ENCODE data around the gene MMP23B.
"Not testable (repeated sequence)": the region's sequence is repeated elsewhere in the genome, so short reads cannot be mapped to it uniquely, and the experiment has no call there.

MMP23B gene

DNA sequence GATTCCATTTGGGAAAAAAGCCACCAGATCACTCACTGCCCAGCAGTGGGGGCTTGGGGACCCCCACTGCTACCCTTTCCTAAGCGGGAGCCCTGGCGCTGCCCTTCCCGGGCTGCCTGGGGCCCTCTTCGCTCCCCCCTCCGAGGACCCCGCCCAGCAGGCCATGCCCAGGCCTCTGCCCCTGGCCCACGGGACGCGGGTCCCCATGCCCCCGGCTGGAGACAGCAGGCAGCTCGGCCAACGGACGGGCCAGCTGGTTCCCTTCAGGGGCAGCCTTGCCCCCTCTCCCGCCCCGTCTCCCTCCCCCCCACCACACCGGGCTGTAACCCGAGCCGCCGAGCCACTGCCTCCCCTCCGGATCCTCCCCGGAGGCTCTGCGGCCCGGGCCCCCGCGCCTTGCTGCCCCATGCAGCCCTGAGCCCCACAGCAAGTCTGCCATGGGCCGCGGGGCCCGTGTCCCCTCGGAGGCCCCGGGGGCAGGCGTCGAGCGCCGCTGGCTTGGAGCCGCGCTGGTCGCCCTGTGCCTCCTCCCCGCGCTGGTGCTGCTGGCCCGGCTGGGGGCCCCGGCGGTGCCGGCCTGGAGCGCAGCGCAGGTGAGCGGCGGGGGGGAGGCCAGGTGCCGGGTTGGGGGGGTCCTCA is at the start of gene MMP23B:
Gene MMP23B, plus strand, starts transcription at position 392 of the 639 bp plus-strand sequence. Its CDS starts 46 bp downstream, at position 438.
- in situ Hi-C loops (cut with MboI; ENCODE audit: low sequenced_read_pairs) = no loop called here

DNA sequence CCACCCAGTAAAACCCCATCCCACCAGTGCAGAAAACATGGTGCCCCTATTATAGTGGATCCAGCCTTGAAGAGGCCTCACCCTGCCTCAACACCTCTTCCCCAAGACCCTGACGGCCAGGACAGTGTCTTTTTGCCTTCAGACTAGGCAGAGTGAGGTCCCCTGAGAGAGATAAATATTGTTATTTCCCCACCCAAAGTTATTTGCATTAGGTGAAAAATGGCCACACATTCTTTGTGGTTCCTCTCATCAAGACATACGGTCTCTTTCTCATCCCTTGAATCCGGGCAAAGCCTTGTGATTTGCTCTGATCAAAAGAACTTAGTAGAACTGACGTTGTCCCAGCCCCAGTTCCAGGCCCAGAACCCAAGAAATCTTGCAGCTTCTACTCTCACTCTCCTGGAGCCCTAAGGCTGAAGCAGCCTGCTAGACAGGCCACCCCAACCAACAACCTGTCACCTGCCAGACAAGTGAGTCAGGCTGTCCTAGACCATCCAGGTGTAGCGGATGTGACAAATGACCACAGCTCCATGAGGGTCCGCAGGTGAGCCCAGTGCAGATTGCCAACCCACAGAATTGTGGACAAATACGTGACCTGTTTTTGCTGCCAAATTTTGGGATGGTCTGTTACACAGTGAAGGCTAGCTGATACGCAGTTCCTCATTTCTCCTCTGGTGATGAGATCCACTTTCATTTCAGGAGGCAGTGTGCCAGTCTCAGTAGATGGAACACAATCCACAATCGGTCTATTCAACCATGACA is 49.2 kb upstream of the MMP23B start:
- in situ Hi-C loops (cut with MboI; ENCODE audit: low sequenced_read_pairs) = no loop called here

DNA sequence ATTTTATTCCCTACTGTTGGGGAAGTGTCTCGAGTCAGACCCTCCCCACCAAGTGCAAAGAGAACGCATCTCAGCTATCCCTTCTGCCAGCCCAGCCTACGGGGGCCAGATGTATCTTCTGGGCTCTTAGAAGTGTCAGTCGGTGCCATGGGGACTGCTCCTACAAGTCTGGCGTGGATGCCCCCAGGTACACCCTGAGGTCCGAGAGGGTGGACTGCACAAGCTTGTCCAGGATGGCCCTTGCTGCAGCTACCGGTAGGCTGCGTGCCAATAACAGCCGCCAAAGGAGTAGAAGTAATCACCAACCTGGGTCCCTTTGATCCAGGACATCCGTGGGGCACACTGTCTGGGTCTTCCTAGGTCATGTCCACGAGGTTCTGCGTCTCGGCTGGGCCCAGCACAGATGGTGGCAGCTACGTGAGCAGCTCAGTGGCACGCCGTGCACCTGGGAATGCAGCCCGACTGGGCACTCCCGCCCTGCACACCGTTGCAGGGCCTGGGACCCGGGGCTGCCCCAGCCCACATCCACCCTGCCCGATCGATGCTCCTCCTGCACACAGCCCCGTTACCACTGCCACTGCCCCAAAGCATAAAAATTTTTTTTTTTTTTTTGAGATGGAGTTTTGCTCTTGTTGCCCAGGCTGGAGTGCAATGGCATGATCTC is 48.5 kb upstream of the MMP23B start:
- in situ Hi-C loops (cut with MboI; ENCODE audit: low sequenced_read_pairs) = no loop called here

DNA sequence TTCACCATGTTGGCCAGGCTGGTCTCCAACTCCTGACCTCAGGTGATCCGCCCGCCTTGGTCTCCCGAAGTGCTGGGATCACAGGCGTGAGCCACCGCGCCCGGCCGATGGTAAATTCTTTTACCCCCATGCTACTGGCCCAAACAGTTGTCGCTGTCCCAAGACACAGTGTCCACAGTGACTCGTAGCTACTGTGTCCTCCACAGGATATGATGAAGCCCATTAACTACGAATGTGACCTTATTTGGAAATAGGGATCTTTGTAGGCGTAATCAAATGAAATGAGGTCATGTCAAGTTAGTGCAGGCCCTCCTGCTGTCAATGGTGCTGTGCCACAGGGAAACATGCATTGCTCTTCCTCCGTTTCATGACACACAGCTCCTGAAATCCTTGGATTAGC is 40.5 kb upstream of the MMP23B start:
- in situ Hi-C loops (cut with MboI; ENCODE audit: low sequenced_read_pairs) = no loop called here

DNA sequence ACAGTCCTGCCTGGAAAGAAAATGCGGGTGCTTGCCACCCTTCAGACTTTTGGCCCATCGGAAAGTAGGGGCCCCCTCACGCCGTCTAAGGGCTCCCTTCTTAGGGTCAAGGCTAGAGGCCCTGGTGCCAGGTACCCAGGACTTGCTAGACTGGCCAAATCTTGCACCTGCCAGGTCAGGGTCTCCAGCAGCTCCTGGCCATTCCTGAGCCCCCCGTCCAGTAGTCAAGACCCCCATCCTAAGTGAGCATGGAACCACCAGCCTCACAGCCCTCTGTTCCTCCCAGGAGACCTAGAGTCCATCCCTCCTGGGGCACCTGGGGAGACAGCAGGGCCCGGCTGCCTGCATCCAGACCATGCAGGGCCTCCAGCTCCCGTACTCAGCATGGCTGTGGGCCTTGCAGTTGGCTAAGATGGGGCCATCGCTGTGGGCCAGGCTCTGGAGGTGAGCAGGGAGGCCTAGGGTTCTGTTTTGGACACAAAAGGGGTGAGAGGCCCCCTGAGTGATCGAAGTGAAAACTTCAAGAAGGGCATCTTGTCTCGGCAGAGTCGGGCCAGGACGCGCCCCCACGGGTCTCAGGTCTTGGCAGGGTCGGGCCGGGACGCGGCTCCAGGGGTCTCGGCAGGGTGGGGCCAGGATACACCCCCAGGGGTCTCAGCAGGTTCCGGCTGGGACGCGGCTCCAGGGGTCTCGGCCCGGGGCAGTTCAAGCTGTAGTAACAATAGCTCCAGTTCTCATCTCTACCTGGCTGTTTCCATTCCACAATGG is 38.0 kb upstream of the MMP23B start:
- in situ Hi-C loops (cut with MboI; ENCODE audit: low sequenced_read_pairs) = no loop called here

GRCh38 chr1:1594602-1595260 is 37.2 kb upstream of the MMP23B start:
- in situ Hi-C loops (cut with MboI; ENCODE audit: low sequenced_read_pairs) = no loop called here

GRCh38 chr1:1595341-1595740 is 36.6 kb upstream of the MMP23B start:
- in situ Hi-C loops (cut with MboI; ENCODE audit: low sequenced_read_pairs) = not testable (repeated sequence)

DNA sequence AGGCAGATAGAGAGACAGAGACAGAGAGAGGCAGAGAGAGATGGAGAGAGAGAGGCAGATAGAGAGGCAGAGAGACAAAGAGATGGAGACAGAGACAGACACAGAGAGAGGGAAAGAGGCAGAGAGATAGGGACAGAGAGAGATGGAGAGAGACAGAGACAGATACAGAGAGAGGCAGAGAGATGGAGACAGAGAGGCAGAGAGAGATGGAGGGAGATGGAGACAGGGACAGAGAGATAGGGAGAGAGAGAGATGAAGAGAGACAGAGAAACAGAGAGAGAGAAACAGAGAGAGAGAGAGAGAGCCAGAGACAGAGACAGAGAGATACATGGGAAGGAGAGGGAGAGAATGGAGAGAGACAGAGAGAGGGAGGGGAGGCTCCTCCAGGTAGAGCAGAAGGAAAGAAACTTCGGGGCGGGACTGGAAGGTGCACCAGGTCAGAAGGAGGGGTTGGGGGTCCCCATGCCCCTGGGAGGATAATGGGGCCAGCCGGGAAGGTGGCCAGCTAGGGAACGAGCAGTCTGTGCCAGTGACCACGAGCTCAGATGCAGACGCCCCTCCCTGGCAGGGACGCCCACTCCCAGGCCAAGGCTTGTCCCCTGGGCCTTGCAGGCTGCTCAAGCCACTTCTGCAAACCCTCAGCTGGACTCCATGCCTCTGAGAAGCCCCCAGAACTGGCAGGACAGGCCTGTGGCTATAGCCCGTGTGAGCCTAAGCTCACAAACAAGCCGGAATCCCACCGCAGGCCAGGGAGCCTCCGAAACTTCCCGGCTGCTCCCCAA is 35.3 kb upstream of the MMP23B start:
- in situ Hi-C loops (cut with MboI; ENCODE audit: low sequenced_read_pairs) = no loop called here

- in situ Hi-C loops (cut with MboI; ENCODE audit: low sequenced_read_pairs) = no loop called here
Measured at GRCh38 chr1:1597275-1597930, 34.6 kb upstream of the MMP23B start.

DNA sequence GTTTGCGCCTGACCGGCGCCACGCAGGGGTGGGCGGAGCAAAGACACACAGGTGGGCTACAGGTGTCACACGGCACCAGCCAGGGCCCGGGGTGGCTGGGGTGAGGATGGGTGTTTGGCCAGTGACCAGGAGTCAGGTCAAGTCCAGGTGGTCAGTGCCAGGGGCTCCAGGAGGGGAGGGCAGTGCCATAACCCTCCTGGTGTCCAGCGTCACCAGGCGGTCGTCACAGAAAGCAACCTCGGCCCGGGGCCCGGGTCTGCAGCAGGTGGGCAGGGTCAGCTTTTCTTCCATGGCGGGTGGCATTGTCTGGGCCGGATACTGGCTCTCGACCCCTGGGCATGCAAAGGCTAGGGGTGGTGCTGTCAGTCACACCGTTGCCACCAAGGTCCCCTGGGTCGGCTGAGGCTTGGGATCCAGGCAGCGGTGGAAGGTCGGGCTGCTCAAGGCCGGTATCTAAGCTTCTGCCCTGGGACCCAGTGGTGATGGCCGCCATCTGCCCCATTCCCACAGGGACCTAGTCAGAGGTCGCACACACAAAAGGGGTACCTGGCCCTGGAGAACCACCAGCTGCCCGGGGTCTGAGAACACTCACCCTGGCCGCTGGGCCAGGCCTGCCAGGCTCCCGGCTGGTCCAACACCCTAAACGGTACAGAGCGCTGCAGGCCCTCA is 33.8 kb upstream of the MMP23B start:
- in situ Hi-C loops (cut with MboI; ENCODE audit: low sequenced_read_pairs) = no loop called here

DNA sequence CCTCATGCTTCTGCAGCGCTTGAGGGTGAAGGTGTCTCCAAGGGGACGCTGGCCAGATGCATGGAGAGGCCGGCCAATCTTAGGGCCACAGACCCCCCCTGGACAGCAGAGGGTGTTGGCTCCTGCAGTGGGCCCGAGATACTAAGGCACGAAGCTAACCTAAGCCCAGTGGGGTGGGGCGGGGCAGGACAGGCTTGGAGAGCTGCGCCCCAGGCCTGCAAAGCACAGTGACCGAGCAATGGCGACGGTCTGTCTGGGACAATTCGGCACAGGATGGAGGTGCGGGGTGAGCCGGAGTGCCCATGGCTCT is 33.3 kb upstream of the MMP23B start:
- in situ Hi-C loops (cut with MboI; ENCODE audit: low sequenced_read_pairs) = no loop called here

DNA sequence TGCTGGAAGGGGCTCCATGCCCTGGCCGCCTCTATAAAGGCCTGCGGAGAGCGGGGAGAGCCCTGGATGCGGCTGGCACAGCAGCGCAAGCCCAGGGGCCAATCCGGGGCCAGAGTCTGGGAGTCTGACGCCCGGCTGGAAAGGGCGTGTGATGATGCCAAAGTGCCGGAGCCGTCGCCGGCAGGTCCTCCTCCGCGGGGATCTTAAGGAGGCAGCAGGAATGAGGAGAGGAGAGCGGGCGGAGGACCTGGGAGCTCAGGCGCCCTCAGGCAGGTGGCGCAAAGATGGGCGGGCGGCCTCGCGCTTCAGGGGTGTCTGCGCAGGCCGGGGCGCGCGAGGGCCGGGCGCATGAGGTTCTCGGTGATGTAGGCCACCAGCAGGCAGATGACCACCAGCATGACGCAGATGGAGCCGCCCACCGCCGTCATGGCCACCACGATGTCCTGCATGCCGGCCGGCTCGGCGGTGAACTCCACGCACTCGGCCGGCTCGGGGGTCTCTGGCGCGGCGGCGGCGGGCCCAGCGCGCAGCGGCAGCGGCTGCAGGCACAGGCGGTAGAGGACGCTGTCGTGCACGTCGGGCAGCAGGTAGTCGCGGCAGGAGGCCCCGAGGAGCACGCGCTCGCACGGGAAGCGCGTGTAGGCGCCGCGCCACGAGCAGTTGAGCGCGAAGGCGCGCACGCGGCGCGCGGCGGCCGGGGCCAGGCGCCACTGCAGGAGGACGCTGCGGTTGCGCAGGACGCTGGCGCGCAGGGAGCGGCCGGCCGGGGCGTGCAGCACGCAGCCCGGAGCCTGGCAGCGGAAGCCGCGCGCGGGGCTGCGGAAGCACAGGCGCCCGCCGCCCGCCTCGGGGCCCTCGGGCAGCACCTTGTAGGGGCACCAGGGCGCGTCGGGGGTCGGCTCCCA is 32.7 kb upstream of the MMP23B start:
- in situ Hi-C loops (cut with MboI; ENCODE audit: low sequenced_read_pairs) = no loop called here

DNA sequence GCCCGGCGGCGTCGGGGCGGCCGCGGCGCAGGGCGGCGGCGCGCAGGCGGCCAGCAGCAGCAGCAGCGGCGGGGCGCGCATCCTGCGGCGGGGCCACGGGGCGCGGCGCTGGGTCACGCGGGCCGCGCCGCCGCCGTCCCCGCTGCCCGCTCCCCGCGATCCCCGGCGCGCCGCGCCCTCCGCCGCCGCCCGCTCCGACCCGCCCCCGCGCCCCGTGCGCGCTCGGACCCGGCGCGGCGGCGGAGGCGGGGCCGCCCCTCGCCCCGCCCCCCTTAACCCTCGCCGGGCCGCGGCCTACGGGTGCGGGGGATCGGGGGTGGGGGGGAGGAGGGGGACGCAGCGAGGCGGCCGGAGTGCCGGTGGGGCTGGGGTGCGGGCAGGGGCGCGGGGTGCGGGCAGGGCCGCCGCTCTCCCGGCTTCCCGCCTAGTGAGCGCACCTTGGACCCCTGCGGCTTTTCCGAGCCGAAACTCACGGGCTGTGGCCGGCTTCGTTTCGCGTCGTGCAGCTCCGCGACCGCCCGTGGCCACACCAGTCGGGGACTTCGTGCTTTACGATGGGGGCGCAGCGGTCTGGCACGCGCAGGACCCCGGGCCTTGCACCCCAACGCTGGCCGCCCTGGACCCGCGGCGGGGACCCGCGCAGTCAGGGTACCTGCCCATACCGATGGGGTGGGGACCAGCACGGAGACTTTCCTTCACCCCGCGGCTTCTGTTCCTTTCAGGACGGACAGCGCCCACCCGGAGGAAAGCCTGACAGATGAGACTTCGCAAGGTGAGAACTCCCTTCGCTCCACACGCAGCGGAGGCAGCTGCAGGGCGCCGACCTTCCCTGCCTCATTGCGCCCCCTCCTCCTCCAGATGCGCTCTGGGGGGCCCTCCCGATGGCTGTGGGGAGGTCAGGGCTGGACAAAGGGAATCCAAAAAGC is 31.8 kb upstream of the MMP23B start, which contains the start of gene FNDC10:
Gene FNDC10, minus strand, starts transcription at position 201 of the 926 bp plus-strand sequence. Its CDS starts 120 bp downstream, at position 81.
- in situ Hi-C loops (cut with MboI; ENCODE audit: low sequenced_read_pairs) = no loop called here

DNA sequence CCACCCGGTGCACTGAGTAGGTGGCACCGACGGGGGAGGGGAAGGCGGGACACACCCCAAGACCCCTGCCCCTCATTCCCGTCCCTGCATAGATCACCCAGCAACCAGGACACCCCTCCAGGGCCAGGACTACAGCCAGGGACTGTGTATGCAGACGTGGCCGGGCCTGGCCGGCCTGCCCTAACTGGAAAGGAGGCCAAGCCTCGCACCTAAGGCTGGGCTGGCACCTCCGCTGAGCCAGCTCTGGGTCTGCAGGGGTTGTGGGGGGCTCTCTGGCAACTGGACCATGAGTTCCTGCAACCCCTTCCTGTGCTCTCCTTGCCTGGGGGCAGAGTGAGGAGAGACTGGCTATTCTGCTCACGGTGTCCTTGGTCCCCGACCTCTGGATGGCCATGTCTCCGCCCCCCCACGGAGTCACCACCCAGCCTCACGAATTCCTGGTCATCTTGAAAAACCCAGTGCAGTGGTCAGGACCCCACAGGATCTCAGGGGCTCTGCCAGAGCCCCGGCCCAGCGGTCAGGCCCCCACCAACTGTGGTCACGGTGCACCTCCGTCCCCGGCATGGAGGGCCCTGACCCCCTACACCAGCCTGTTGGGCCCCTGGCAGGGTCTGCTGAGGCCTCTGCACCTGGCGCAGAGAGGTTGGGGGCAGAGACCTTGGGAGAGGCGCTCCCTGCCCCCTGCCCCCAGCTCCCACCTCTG is 31.0 kb upstream of the MMP23B start:
- in situ Hi-C loops (cut with MboI; ENCODE audit: low sequenced_read_pairs) = no loop called here

- in situ Hi-C loops (cut with MboI; ENCODE audit: low sequenced_read_pairs) = no loop called here
Measured at GRCh38 chr1:1601564-1602303, 30.2 kb upstream of the MMP23B start.
